Right lobe of liver (tissue), 4 donors: ENCODE measurements around the gene GRID2IP.

Experiments used
- POLR2A ChIP-seq: fragments of 450-650 bp; IDR thresholded peaks from one replicate; pipeline ENCODE4 v1.6.1; 2017; ENCODE audit warnings: antibody characterized with exemption, mild to moderate bottlenecking
- TF ChIP-seq, protein P1 (sequence below), 4 donors: fragments of 200-600 bp in 3 of 4; fragments of 450-650 bp in 1 of 4; IDR thresholded peaks; one replicate each; pipeline versions ENCODE4 v1.5.1 to v1.8.0; 2016 to 2022; ENCODE audit warnings: antibody characterized with exemption in 4 of 4, mild to moderate bottlenecking in 2 of 4
- donor health status: DM: no; HTN: no; CAD: no.
- donor health status: DM: no; HTN: no; CAD: no.
- donor health status: DM: no; HTN: yes; CAD: no.

DNA sequence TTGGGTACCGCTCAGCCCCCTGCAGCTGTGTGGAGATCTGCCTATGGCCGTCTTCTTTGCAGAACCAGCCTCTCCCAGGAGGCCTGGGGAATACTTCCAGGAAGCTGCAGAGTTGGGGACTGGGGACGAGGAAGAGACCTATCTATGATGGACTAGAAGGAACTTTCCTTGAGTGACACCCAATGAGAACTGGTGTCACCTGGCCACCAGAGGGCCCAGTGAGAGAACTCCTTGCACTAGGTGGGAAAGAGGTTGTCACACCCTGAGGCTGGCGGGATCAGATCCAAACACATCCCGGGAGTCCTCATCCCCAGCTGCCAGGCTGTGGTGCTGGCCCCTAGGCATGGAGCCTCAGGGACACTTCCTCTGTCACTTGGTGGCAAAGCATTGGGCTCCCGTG lies 4.9 kb upstream of the GRID2IP start:
- TF ChIP-seq, protein P1, sequence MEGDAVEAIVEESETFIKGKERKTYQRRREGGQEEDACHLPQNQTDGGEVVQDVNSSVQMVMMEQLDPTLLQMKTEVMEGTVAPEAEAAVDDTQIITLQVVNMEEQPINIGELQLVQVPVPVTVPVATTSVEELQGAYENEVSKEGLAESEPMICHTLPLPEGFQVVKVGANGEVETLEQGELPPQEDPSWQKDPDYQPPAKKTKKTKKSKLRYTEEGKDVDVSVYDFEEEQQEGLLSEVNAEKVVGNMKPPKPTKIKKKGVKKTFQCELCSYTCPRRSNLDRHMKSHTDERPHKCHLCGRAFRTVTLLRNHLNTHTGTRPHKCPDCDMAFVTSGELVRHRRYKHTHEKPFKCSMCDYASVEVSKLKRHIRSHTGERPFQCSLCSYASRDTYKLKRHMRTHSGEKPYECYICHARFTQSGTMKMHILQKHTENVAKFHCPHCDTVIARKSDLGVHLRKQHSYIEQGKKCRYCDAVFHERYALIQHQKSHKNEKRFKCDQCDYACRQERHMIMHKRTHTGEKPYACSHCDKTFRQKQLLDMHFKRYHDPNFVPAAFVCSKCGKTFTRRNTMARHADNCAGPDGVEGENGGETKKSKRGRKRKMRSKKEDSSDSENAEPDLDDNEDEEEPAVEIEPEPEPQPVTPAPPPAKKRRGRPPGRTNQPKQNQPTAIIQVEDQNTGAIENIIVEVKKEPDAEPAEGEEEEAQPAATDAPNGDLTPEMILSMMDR (IDR thresholded peaks at IDR 0.05): peak in 3 of 4 donors; percentile 19 to 27 (median 21)
- no peak for TF ChIP-seq POLR2A
